IPS DF 4.7 (cell line): ENCODE results near the gene ETFB.

Source experiments
- DNase-seq: peaks from one replicate; pipeline ENCODE4 v3.0.0-alpha.2; 2013; ENCODE audit warnings: low spot score; ENCODE audit errors: extremely low read depth

ETFB gene

GRCh38 chr19:51327066-51328001 is 38.9 kb downstream of the ETFB start:
- DNase-seq = no peak

- DNase-seq = no peak
Observed at GRCh38 chr19:51326216-51327065, 39.7 kb downstream of the ETFB start.

- no peak for DNase-seq
Observed at GRCh38 chr19:51325161-51325976, 40.8 kb downstream of the ETFB start.

GRCh38 chr19:51324167-51324481 is 42.1 kb downstream of the ETFB start:
- no peak for DNase-seq

- no peak for DNase-seq
Observed at GRCh38 chr19:51323481-51324166, 42.6 kb downstream of the ETFB start.

GRCh38 chr19:51321799-51322198 is 44.4 kb downstream of the ETFB start:
- DNase-seq = no peak

- DNase-seq = no peak
Observed at GRCh38 chr19:51320280-51320657, 45.9 kb downstream of the ETFB start.

- no peak for DNase-seq
Observed at GRCh38 chr19:51319649-51320279, 46.4 kb downstream of the ETFB start.

GRCh38 chr19:51318687-51319648 is 47.2 kb downstream of the ETFB start:
- no peak for DNase-seq

- no peak for DNase-seq
Observed at GRCh38 chr19:51317968-51318367, 48.2 kb downstream of the ETFB start.

- DNase-seq = no peak
Observed at GRCh38 chr19:51317376-51317775, 48.8 kb downstream of the ETFB start.

- DNase-seq = no peak
Observed at GRCh38 chr19:51316688-51317087, 49.5 kb downstream of the ETFB start.

GRCh38 chr19:51311351-51312257 is 54.6 kb downstream of the ETFB start, which contains the start of gene IGLON5:
IGLON5 (plus strand) TSS chr19:51311644; CDS start chr19:51311848, 204 bp downstream.
- no peak for DNase-seq

GRCh38 chr19:51305479-51305878 is 60.7 kb downstream of the ETFB start:
- no peak for DNase-seq

GRCh38 chr19:51301266-51301665 is 64.9 kb downstream of the ETFB start:
- DNase-seq = no peak

GRCh38 chr19:51297406-51297805 is 68.8 kb downstream of the ETFB start:
- DNase-seq = no peak

GRCh38 chr19:51296336-51297093 is 69.7 kb downstream of the ETFB start:
- no peak for DNase-seq
